Esophagus muscularis mucosa (tissue), 4 donors: ENCODE measurements around the gene MMP27.

Experiments used
- EP300 ChIP-seq: sonication (generic); formaldehyde crosslinking; IDR thresholded peaks from one replicate; pipeline ENCODE4 v1.6.1; 2017; ENCODE audit warnings: antibody characterized with exemption
- POLR2AphosphoS5 ChIP-seq, 2 donors: sonication (generic); formaldehyde crosslinking; IDR thresholded peaks; one replicate each; pipeline ENCODE4 v1.6.1; 2017; ENCODE audit warnings: antibody characterized with exemption in 2 of 2
- TF ChIP-seq, protein P1 (sequence below), 3 experiments: fragments of 200-600 bp in 2 of 3; fragments of 450-650 bp in 1 of 3; sonication (generic) in 2 of 3; IDR thresholded peaks; one replicate each; pipeline ENCODE4 v1.5.1; 2017 to 2019; ENCODE audit warnings: antibody characterized with exemption in 3 of 3, mild to moderate bottlenecking in 2 of 3, moderate library complexity in 1 of 3

DNA sequence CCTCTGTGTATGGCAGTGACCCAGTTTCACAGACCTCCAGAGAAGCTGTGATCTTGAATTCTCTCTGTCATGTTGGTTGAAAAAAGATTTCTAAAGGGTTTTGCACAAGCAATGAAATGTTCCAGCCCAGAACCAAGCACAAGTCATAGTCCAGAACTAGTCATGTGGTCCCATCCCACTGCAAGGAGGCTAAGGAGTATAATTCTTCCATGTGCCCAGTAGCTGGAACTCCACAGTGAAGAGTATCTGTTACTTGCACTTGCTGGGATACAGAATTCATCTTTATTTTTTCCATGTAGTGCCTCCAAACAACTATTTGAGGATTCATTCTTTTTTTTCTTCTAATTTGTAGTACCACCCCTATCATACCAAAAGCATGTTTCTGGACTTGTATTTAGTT is 29.1 kb upstream of the MMP27 start:
- TF ChIP-seq POLR2AphosphoS5 (IDR thresholded peaks at IDR 0.05) (no peak), EP300 (no peak)
- TF ChIP-seq, protein P1, sequence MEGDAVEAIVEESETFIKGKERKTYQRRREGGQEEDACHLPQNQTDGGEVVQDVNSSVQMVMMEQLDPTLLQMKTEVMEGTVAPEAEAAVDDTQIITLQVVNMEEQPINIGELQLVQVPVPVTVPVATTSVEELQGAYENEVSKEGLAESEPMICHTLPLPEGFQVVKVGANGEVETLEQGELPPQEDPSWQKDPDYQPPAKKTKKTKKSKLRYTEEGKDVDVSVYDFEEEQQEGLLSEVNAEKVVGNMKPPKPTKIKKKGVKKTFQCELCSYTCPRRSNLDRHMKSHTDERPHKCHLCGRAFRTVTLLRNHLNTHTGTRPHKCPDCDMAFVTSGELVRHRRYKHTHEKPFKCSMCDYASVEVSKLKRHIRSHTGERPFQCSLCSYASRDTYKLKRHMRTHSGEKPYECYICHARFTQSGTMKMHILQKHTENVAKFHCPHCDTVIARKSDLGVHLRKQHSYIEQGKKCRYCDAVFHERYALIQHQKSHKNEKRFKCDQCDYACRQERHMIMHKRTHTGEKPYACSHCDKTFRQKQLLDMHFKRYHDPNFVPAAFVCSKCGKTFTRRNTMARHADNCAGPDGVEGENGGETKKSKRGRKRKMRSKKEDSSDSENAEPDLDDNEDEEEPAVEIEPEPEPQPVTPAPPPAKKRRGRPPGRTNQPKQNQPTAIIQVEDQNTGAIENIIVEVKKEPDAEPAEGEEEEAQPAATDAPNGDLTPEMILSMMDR (IDR thresholded peaks at IDR 0.05), result no peak
